Caco-2 (cell line): Measurements from ENCODE around the gene ABCA9. TPM values are rescaled to one million over a fixed set of nuclear protein-coding genes. Genes with fewer than 3 reads are reported as not detected.

Experiments
- BruUV-seq: library from RNA; stranded (reverse); fragments of 400-500 nt; replicated peaks from 2 replicates; lab custom pipeline; 2021; lab: Mats Ljungman, UMichigan
- CTCF ChIA-PET: fragments of 300-600 bp; sonication (Branson Sonifier 250); formaldehyde crosslinking; loops from one replicate; lab custom pipeline; 2022; ENCODE audit warnings: antibody characterized with exemption; lab: Charles Lee
- POLR2A ChIA-PET: fragments of 300-600 bp; sonication (Branson Sonifier 250); formaldehyde crosslinking; loops from one replicate; lab custom pipeline; 2022; ENCODE audit warnings: antibody characterized with exemption; lab: Charles Lee
- DNase-seq, 2 experiments: peaks; one replicate each; pipeline versions ENCODE4 v3.0.0 to v3.0.0-alpha.2; 2020 to 2022
- H3K27me3 ChIP-seq: replicated peaks from 2 replicates; pipeline ENCODE4 v1.6.0; 2011; ENCODE audit warnings: low read length; ENCODE audit not compliant: control insufficient read depth, insufficient read depth
- H3K36me3 ChIP-seq: 2 replicates; pipeline ENCODE4 v1.5.1; 2011; ENCODE audit warnings: low read length; ENCODE audit not compliant: control insufficient read depth, insufficient read depth
- H3K4me1 ChIP-seq: fragments of 250-450 bp; sonication (Bioruptor Pico); 2 replicates; pipeline ENCODE4 v1.5.1; 2020; ENCODE audit warnings: mild to moderate bottlenecking
- H3K4me3 ChIP-seq: 2 replicates; pipeline ENCODE4 v1.5.1; 2011; ENCODE audit warnings: low read depth, mild to moderate bottlenecking, control low read depth, low read length
- H3K9me3 ChIP-seq: fragments of 250-450 bp; sonication (Bioruptor Pico); 2 replicates; pipeline ENCODE4 v1.5.1; 2020; ENCODE audit warnings: mild to moderate bottlenecking, moderate library complexity
- H3K27ac Mint-ChIP-seq: one replicate; pipeline ENCODE4 v1.8.0; 2022; ENCODE audit warnings: mixed read lengths; ENCODE audit not compliant: unreplicated experiment
- H3K27me3 Mint-ChIP-seq: one replicate; pipeline ENCODE4 v1.8.0; 2022; ENCODE audit warnings: mixed read lengths; ENCODE audit not compliant: insufficient read depth, unreplicated experiment
- H3K36me3 Mint-ChIP-seq: one replicate; pipeline ENCODE4 v1.8.0; 2022; ENCODE audit warnings: mild to moderate bottlenecking, mixed read lengths; ENCODE audit not compliant: insufficient read depth, unreplicated experiment
- H3K4me1 Mint-ChIP-seq: one replicate; pipeline ENCODE4 v1.8.0; 2022; ENCODE audit warnings: low read depth, mixed read lengths; ENCODE audit not compliant: unreplicated experiment
- H3K4me3 Mint-ChIP-seq: one replicate; pipeline ENCODE4 v1.8.0; 2022; ENCODE audit warnings: mild to moderate bottlenecking, moderate library complexity, mixed read lengths; ENCODE audit not compliant: unreplicated experiment
- H3K9me3 Mint-ChIP-seq: one replicate; pipeline ENCODE4 v1.8.0; 2022; ENCODE audit warnings: mixed read lengths; ENCODE audit not compliant: unreplicated experiment
- intact Hi-C: fragments of 100-400 bp; cut with micrococcal nuclease; formaldehyde crosslinking; loops from one replicate; pipeline ENCODE4 v1.10.0; 2022; ENCODE audit not compliant: unreplicated experiment
- total RNA-seq: library from RNA; stranded (reverse); gene quantifications from 2 replicates; pipeline ENCODE4 v1.2.3, GENCODE V29; 2022
- TF ChIP-seq, protein P1 (sequence below), 2 experiments: fragments of 200-600 bp in 1 of 2; IDR thresholded peaks; 1 replicate in 1 of 2; 2 replicates in 1 of 2; pipeline versions ENCODE4 v1.5.1 to v1.8.0; 2011 to 2022; ENCODE audit warnings: antibody characterized with exemption in 1 of 2, control low read depth in 1 of 2, inconsistent platforms in 1 of 2, low read depth in 1 of 2, low read length in 1 of 2, mild to moderate bottlenecking in 1 of 2, moderate library complexity in 1 of 2; ENCODE audit not compliant: insufficient read depth in 1 of 2, severe bottlenecking in 1 of 2, unreplicated experiment in 1 of 2

ABCA9 gene
- total RNA-seq, 1 experiment from 2014 or later: 0.27 TPM

DNA sequence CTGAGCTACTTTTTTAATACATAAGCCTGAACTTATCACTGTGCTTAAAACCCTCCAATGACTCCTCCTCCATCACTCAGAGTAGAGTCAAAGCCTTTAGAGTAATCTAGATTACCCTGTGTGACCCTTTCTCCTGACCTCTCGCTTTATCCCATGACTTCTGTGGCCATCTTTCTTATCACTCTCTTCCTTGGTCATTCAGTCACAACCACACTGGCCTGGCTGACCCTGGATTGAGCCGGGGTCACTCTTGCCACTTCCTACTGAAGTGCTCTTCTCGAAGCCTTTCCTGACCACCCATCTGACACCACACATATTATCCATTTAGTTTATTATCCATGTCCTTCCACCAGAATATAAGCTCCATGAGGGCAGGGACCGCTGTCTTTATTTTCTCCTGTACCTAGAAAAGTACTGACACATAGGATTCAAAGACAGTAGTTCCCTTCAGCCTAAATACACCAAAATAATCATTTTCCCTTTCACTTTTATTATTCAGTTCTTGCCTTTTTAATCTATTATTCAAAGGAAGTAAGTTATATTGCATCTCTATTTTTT, 28.0 kb upstream of the ABCA9 start:
- no TSS peak for BruUV-seq
- DNase-seq: no peak
- Mint-ChIP-seq H3K4me3 (no peak overlapping the region), H3K27me3 (no peaks in the 10 kb centered on the region), H3K9me3 (peaks cover 15% of the 10 kb centered on the region), H3K27ac (no peak overlapping the region), H3K36me3 (no peaks in the 10 kb centered on the region), H3K4me1 (peaks cover 4% of the 10 kb centered on the region)
- CTCF ChIA-PET: no interaction called here
- Histone ChIP-seq H3K27me3 (no peaks in the 10 kb centered on the region), H3K4me1 (no peaks in the 10 kb centered on the region), H3K4me3 (no peak overlapping the region), H3K36me3 (no peaks in the 10 kb centered on the region), H3K9me3 (no peaks in the 10 kb centered on the region; the same call in 1 of the 2 replicates)
- intact Hi-C loops: no loop called here
- POLR2A ChIA-PET: no interaction called here
- TF ChIP-seq, protein P1, sequence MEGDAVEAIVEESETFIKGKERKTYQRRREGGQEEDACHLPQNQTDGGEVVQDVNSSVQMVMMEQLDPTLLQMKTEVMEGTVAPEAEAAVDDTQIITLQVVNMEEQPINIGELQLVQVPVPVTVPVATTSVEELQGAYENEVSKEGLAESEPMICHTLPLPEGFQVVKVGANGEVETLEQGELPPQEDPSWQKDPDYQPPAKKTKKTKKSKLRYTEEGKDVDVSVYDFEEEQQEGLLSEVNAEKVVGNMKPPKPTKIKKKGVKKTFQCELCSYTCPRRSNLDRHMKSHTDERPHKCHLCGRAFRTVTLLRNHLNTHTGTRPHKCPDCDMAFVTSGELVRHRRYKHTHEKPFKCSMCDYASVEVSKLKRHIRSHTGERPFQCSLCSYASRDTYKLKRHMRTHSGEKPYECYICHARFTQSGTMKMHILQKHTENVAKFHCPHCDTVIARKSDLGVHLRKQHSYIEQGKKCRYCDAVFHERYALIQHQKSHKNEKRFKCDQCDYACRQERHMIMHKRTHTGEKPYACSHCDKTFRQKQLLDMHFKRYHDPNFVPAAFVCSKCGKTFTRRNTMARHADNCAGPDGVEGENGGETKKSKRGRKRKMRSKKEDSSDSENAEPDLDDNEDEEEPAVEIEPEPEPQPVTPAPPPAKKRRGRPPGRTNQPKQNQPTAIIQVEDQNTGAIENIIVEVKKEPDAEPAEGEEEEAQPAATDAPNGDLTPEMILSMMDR (IDR thresholded peaks at IDR 0.05; ENCODE audit: insufficient read depth in 1 of 2, low read depth in 1 of 2, low read length in 1 of 2, severe bottlenecking in 1 of 2, unreplicated experiment in 1 of 2): no peak

DNA sequence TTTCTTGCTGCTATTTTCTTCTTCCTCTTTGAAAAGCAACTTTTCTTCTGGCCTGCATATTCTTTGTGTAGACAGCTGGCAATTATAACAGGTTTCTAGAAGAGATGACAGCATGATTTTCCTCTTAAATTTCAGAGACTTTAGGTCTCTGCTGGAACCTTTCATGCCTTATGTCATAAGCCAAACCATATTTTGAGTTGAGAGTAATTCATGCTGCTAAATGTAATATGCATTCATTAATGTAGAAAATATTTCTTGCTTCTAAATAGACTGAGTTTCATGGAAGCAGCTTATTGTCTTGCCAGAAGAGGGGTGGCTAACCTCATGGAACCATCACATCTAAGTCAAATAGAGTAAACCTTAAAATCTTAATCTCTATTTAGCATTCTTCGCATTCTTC, 25.9 kb upstream of the ABCA9 start:
- H3K27me3 Mint-ChIP-seq: no peaks in the 10 kb centered on the region
- Histone ChIP-seq H3K4me1 (no peaks in the 10 kb centered on the region), H3K27me3 (no peaks in the 10 kb centered on the region), H3K4me3 (no peak overlapping the region), H3K36me3 (no peaks in the 10 kb centered on the region), H3K9me3 (peaks cover 8% of the 10 kb centered on the region; the same call in 1 of the 2 replicates)
- intact Hi-C loops: no loop called here
- no peak overlapping the region for H3K4me3 Mint-ChIP-seq
- CTCF ChIA-PET: no interaction called here
- no peaks in the 10 kb centered on the region for H3K36me3 Mint-ChIP-seq
- H3K4me1 Mint-ChIP-seq: no peaks in the 10 kb centered on the region
- peaks cover 15% of the 10 kb centered on the region for H3K9me3 Mint-ChIP-seq
- no TSS peak for BruUV-seq
- POLR2A ChIA-PET: no interaction called here
- no peak overlapping the region for H3K27ac Mint-ChIP-seq
- TF ChIP-seq, protein P1 (IDR thresholded peaks at IDR 0.05; ENCODE audit: insufficient read depth in 1 of 2, low read depth in 1 of 2, low read length in 1 of 2, severe bottlenecking in 1 of 2, unreplicated experiment in 1 of 2): no peak
- DNase-seq: no peak

DNA sequence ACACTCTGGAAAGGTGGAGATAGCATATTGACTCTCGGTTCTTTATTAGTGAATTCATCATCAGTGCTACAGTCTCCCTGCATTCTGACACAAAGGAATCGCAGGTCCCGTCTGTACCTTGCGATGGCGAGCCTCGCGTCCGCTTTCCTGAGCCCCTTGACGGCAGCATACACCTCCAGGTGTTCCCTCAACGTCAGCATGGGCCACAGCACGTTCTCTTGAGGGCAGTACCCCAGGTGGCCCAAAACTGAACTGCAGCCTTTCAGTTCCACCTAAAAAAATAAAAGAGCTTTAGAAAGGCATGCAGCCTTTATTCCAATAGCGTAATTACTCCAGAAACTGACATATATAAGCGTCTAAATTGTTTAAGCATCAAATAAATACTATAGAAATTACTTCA, 24.2 kb upstream of the ABCA9 start:
- no peak overlapping the region for H3K27ac Mint-ChIP-seq
- no TSS peak for BruUV-seq

More for the DNA sequence above, 24.2 kb upstream of the ABCA9 start:
- peak; percentile 37 to 38 for DNase-seq
- intact Hi-C loops: no loop called here
- H3K4me3 ChIP-seq: no peak overlapping the region
- H3K27me3 ChIP-seq: no peaks in the 10 kb centered on the region
- no peaks in the 10 kb centered on the region for H3K36me3 ChIP-seq
- TF ChIP-seq, protein P1 (IDR thresholded peaks at IDR 0.05; ENCODE audit: insufficient read depth in 1 of 2, low read depth in 1 of 2, low read length in 1 of 2, severe bottlenecking in 1 of 2, unreplicated experiment in 1 of 2): peak; percentile 21 to 61
- H3K4me1 Mint-ChIP-seq: peaks cover 2% of the 10 kb centered on the region
- peaks cover 15% of the 10 kb centered on the region for H3K9me3 Mint-ChIP-seq
- no peaks in the 10 kb centered on the region for H3K36me3 Mint-ChIP-seq
- no peak overlapping the region for H3K4me3 Mint-ChIP-seq
- peaks cover 3% of the 10 kb centered on the region for H3K4me1 ChIP-seq
- peaks cover 8% of the 10 kb centered on the region; the same call in 1 of the 2 replicates for H3K9me3 ChIP-seq
- no peaks in the 10 kb centered on the region for H3K27me3 Mint-ChIP-seq
- CTCF ChIA-PET: interaction anchor here (0.6 to 1.2 kb wide), 2 partner anchors 18 to 1049 kb away, joined by 4 to 7 read pairs; partner anchors contain the start of gene KPNA2
- POLR2A ChIA-PET: interaction anchor here (0.5 kb wide), 1 partner anchor 123 kb away, joined by 4 read pairs; no protein-coding TSS in a partner anchor
